Activated naive CD8-positive, alpha-beta T cell treated with anti-CD3 and anti-CD28 coated beads, Interleukin-2, amount 50 U/mL, for 24 hours (primary cell): ENCODE measurements around the gene GPR152.
A peak's percentile ranks its signal among the peaks of the same experiment; 100 is the strongest.
"Not testable (repeated sequence)": the region's sequence is repeated elsewhere in the genome, so short reads cannot be mapped to it uniquely, and the experiment has no call there.

ENCODE experiments used
- ATAC-seq: fragments of 150-1000 bp; cut with Tn5 transposase; one replicate; pipeline ENCODE4 v1.10.0; 2021
- DNase-seq: peaks from one replicate; pipeline ENCODE4 v3.0.0; 2021
- H3K27ac Mint-ChIP-seq: one replicate; pipeline ENCODE4 v1.8.0; 2021; ENCODE audit warnings: mild to moderate bottlenecking, mixed read lengths
- H3K27me3 Mint-ChIP-seq: one replicate; pipeline ENCODE4 v1.8.0; 2021; ENCODE audit warnings: mixed read lengths
- H3K36me3 Mint-ChIP-seq: one replicate; pipeline ENCODE4 v1.8.0; 2021; ENCODE audit warnings: low read depth, mixed read lengths
- H3K4me1 Mint-ChIP-seq: one replicate; pipeline ENCODE4 v1.8.0; 2021; ENCODE audit warnings: mixed read lengths
- H3K4me3 Mint-ChIP-seq: one replicate; pipeline ENCODE4 v1.8.0; 2021; ENCODE audit warnings: mild to moderate bottlenecking, moderate library complexity, mixed read lengths
- H3K9me3 Mint-ChIP-seq: one replicate; pipeline ENCODE4 v1.8.0; 2021; ENCODE audit warnings: mixed read lengths

GPR152 gene

DNA sequence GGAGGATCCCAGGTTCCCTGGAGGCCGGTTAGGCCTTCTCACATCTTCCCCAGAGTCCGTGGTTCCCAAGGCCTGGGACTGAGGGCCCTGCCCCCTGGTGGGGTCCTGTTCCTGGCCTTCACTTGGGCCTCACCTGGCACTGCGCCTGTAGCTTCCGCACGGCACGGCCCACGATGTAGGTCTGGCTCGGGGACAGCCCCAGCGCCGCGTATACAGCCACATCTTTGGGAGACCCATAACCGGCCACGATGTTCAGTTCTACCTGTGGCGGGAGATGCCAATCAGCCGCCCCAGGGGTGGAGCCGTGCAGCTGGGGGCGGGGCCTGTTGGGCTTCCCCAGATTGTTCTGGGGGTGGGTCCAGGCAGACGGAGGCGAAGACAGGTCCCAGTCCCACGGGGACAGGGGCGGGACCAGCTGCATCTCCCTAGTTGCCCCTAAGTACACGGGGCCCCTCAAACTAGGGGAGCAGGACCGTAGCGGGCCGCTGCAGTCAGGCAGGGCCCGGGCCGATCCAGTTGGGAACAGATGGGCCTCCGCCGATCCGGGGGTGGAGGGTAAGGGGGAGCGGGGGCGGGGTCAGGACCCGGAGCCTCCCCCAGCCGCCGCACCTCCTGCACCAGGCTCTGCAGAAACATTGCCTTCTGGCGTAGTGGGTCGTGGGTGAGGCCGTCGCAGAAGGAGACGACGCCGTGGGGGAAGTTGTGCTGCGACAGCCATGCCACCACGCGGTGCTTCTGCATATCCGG lies 40.4 kb upstream of the GPR152 start:
- no peak overlapping the region for H3K4me3 Mint-ChIP-seq
- no peaks in the 10 kb centered on the region for H3K27me3 Mint-ChIP-seq
- ATAC-seq: peak; percentile 6
- H3K27ac Mint-ChIP-seq: no peak overlapping the region
- H3K9me3 Mint-ChIP-seq: no peaks in the 10 kb centered on the region
- peak; percentile 44 for DNase-seq
- H3K36me3 Mint-ChIP-seq: peaks cover 20% of the 10 kb centered on the region
- H3K4me1 Mint-ChIP-seq: peaks cover 17% of the 10 kb centered on the region

DNA sequence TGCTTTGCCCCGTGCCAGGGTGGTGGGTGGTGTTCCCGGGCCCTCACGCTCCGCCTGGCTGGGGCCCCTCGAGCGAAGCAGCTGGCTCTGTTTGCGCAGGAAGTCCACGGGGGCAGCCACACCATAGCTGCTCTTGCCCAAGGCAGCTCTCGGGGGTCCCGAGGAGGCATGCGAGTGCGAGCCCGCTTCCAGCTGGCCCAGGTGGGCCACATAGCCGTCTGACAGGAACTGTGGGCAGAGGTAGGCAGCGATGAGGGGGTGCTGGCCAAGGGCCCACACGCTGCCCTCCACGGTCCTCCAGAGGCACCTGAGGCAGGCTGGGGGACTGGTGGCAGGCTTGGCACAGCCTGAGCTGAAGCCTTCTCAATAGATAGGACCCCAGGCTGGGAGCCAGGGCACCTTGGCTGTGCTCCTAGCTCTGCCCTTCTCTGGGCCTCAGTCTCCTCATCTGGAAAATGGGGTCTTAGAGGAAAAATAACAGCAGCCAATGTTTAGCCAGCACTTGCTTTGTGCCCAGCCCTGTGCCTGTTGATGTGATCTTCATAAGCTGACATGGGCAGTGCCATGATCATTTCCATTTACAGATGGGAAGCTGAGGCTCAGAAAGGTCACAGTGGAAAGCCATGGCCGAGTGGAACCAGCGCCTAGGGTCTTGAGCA lies 39.7 kb upstream of the GPR152 start:
- Mint-ChIP-seq H3K9me3 (no peaks in the 10 kb centered on the region), H3K27me3 (no peaks in the 10 kb centered on the region), H3K27ac (no peak overlapping the region), H3K36me3 (peaks cover 24% of the 10 kb centered on the region), H3K4me3 (no peak overlapping the region), H3K4me1 (peaks cover 24% of the 10 kb centered on the region)
- DNase-seq (no peak), ATAC-seq (no peak)

DNA sequence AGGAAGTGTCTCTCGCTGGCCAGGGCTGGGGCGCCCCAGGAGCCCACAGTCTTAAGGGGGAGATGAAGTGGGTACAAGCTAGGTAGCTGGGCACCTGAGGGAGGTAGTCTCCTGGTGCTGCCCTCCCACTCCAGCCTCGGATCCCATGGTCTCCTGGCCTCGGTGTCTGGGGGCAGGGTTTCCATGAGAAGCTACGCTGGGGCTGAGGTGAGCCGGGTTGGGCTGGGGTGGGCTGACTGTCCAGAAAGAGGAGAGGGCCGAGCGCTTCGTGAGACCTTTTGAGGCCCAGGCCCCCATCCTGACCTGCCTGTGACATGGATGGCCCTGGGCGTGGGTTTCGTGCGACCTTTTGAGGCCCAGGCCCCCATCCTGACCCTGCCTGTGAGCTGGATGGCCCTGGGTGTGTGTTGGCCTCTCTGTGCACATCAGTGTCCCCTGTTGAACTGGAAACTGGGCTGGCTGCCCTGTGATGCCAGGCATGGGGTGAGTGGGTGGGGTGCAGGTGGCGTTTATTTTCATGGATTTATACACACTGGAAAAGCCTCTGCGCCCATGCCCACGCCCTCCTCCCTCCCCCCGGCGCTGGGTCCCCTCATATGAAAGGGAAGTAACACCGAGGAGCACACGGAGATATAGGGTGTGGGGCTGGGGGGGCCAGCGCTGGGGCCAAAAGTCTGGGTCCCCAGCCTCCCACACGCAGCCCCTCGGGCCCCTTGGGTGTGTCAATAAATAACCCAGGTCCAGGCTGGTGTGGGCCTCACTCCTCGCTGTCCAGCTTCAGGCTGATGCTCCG lies 38.9 kb upstream of the GPR152 start:
- Mint-ChIP-seq H3K4me3 (no peak overlapping the region), H3K4me1 (peaks cover 32% of the 10 kb centered on the region), H3K27ac (peak overlapping the region; percentile 31), H3K27me3 (no peaks in the 10 kb centered on the region), H3K36me3 (peaks cover 26% of the 10 kb centered on the region), H3K9me3 (no peaks in the 10 kb centered on the region)
- ATAC-seq: no peak
- no peak for DNase-seq

DNA sequence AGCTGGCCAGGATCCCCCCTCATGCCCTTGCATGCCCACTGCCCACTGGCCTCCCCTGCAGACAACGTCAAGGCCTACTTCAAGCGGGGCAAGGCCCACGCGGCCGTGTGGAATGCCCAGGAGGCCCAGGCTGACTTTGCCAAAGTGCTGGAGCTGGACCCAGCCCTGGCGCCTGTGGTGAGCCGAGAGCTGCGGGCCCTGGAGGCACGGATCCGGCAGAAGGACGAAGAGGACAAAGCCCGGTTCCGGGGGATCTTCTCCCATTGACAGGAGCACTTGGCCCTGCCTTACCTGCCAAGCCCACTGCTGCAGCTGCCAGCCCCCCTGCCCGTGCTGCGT lies 38.2 kb upstream of the GPR152 start:
- DNase-seq (no peak), ATAC-seq (no peak)
- Mint-ChIP-seq H3K27me3 (no peaks in the 10 kb centered on the region), H3K27ac (peak overlapping the region; percentile 31), H3K36me3 (peaks cover 29% of the 10 kb centered on the region), H3K9me3 (no peaks in the 10 kb centered on the region), H3K4me1 (peaks cover 39% of the 10 kb centered on the region), H3K4me3 (no peak overlapping the region)

DNA sequence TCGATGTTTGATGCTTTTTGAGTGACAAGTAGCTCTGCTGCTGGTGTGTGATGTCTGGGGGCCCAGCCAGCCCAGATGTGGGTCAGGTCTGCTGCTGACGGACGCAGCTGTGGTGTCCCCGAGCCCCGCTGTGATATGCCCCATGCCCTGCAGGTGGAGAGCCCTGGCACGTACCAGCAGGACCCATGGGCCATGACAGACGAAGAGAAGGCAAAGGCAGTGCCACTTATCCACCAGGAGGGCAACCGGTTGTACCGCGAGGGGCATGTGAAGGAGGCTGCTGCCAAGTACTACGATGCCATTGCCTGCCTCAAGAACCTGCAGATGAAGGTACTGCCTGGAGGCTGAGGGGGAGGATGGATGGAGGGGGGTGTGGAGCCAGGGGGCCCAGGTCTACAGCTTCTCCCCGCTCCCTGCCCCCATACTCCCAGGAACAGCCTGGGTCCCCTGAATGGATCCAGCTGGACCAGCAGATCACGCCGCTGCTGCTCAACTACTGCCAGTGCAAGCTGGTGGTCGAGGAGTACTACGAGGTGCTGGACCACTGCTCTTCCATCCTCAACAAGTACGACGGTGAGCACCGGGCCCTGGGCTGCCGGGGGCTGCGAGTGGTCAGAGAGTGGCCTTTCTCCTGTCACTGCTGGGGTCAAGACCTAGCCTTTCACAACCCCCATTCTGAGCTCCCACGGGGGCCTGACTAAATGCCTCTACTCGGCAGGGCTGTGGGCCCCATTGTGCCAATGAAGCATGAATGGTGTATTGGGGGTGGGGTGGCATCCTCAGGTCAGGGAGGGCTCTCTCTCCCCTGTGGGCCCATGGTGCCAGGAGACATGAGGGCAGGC lies 37.6 kb upstream of the GPR152 start:
- H3K4me3 Mint-ChIP-seq: no peak overlapping the region
- DNase-seq: no peak
- no peaks in the 10 kb centered on the region for H3K9me3 Mint-ChIP-seq
- no peak for ATAC-seq
- peak overlapping the region; percentile 74 for H3K27ac Mint-ChIP-seq
- peaks cover 44% of the 10 kb centered on the region for H3K4me1 Mint-ChIP-seq
- H3K27me3 Mint-ChIP-seq: no peaks in the 10 kb centered on the region
- peaks cover 29% of the 10 kb centered on the region for H3K36me3 Mint-ChIP-seq

DNA sequence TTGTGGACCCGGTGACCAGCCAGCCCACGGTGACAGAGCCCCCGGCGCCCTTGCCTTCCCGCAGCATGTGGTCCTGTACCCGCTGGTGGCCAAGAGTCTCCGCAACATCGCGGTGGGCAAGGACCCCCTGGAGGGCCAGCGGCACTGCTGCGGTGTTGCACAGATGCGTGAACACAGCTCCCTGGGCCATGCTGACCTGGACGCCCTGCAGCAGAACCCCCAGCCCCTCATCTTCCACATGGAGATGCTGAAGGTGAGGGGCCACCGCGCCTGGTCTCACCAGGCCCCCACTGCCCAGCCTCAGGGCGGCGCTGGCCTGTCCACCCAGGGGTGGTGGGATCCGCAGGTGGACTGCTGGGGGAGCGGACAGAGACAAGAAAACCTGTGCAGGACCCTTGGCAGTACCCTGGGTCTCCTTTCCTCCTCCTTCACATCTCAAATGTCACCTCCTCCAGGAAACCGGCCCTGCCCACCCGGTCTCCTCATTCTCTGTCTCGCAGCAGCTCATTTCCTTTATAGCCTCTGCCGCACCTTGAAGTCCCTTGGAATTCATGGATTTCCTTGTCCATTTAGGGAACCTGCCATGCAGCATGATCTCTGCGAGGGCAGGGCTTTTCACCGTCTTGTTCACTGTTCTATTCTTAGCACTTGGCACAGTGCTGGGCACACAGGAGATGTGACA lies 36.8 kb upstream of the GPR152 start:
- H3K36me3 Mint-ChIP-seq: peaks cover 36% of the 10 kb centered on the region
- H3K4me1 Mint-ChIP-seq: peaks cover 52% of the 10 kb centered on the region
- ATAC-seq: no peak
- H3K4me3 Mint-ChIP-seq: no peak overlapping the region
- H3K9me3 Mint-ChIP-seq: no peaks in the 10 kb centered on the region
- no peak for DNase-seq
- H3K27ac Mint-ChIP-seq: peak overlapping the region; percentile 99
- no peaks in the 10 kb centered on the region for H3K27me3 Mint-ChIP-seq

DNA sequence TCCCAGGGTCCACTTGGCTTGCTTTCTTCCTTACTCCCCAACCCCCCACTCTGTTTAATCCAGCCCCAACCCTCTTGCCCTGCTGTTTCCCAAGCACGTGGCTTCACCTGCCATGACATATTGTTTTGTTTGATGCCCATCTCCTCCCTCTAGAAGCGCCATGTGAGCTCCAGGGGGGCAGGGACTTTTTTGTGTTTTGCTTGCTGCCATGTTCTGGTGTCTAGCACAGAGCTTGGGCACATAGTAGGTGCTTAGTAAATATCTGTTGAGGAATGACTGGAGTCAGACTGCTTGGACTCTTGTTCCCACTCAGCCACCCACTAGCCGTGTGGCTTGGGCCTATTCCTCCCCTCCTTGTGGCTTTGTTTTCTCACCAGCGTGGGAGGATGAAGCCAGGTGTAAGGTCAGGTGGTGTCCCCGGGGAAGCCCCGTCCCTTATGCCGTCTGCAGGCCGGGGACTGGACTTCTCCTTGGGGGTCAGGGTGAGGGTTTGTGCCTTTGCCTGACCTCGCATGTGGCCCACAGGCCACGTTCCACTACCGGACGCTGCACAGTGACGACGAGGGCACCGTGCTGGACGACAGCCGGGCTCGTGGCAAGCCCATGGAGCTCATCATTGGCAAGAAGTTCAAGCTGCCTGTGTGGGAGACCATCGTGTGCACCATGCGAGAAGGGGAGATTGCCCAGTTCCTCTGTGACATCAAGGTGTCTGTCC lies 34.1 kb upstream of the GPR152 start:
- Mint-ChIP-seq H3K9me3 (no peaks in the 10 kb centered on the region), H3K27me3 (no peaks in the 10 kb centered on the region), H3K27ac (peak overlapping the region; percentile 99), H3K4me3 (peak overlapping the region; percentile 93), H3K4me1 (peaks cover 74% of the 10 kb centered on the region), H3K36me3 (peaks cover 31% of the 10 kb centered on the region)
- DNase-seq: peak; percentile 63
- no peak for ATAC-seq

DNA sequence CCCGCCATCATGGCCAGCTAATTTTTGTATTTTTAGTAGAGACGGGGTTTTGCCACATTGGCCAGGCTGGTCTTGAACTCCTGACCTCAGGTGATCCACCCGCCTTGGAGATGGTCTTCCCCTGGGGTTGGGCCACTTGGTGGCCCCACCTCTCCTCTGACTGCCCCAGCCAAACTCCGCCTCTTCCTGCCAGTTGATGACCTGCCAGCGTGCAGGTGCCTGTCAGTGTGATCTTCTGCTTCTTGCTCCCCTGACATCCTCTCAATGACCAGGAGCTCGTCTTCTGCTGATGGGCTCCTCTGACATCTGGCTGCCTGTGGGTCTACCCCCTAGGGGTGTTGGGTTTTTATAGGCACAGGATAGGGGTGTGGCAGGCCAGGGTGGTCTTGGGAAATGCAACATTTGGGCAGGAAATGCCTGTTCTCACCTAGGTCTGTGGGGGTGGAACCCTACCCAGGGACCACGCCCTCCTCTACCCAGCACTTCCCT lies 33.4 kb upstream of the GPR152 start:
- not testable (repeated sequence) for H3K27me3 Mint-ChIP-seq, ATAC-seq, H3K9me3 Mint-ChIP-seq
- Mint-ChIP-seq H3K36me3 (peaks cover 31% of the 10 kb centered on the region), H3K27ac (peak overlapping the region; percentile 99), H3K4me3 (peak overlapping the region; percentile 93), H3K4me1 (peaks cover 73% of the 10 kb centered on the region)
- peak; percentile 74 for DNase-seq

DNA sequence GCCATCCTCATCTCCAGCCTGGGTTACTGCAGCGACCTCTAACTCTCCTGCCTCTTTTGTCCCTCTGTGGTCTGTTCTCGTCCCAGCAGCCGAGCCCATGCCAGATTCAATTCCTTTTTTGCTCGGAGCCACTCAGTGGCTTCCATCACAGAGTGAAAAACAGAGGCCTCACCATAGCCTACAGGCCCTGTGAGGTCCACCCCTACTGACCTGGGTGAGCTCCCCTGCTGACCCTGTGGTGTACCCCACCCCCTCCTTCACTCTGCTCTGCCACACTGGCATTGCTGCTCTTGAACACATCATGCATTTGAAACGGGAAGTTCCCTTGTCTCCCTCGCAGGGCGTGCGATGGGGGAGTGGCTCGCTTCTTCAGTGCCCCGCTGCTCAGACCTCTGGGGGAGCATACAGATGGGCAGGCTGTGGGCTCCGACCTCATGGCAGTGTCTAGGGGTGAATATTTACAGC lies 32.4 kb upstream of the GPR152 start:
- no peaks in the 10 kb centered on the region for H3K9me3 Mint-ChIP-seq
- H3K4me3 Mint-ChIP-seq: peak overlapping the region; percentile 93
- peaks cover 31% of the 10 kb centered on the region for H3K36me3 Mint-ChIP-seq
- no peaks in the 10 kb centered on the region for H3K27me3 Mint-ChIP-seq
- H3K4me1 Mint-ChIP-seq: peaks cover 72% of the 10 kb centered on the region
- H3K27ac Mint-ChIP-seq: peak overlapping the region; percentile 99
- peak; percentile 79 for DNase-seq
- peak; percentile 23 for ATAC-seq

DNA sequence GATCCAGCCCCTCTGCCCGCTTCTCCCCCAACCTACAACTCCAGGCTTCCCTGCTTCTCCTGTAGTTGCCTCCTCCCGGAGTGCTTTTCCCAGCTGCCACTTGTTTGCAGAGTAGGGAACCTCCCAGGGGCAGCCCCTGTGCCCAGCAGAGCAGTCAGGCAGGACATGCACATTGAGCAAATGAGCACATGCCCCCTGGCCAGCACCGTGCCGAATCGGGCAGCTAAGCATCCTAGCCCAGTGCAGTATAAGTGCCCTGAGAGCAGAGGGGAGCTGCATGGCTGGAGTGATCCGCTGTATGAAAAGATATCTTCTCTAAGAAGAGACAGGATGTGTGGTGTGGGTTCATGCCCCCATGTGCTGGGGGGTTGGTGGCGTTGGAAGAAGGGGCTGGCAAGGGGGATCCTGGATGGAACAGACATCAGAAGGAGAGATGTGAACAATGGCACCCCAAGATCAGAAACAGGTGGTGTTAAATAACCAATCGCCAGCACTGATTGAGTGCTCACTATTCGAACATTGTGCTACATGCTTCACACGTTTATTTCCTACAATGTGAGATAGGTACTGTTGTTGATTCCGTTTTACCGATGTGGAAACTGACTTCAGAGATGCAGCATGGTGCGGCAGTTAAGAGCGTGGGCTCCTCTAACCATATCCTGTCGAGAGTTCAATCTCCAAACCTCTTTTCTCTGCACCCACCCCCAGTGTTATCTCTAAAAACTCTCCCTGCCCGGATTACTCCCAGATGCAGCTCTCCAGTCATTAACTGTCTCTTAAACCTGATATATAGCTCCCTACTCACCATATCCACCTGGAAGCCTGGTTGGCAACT lies 31.5 kb upstream of the GPR152 start:
- Mint-ChIP-seq H3K27ac (peak overlapping the region; percentile 99), H3K4me3 (peak overlapping the region; percentile 93), H3K4me1 (peaks cover 67% of the 10 kb centered on the region), H3K27me3 (no peaks in the 10 kb centered on the region), H3K36me3 (peaks cover 27% of the 10 kb centered on the region), H3K9me3 (no peaks in the 10 kb centered on the region)
- DNase-seq: peak; percentile 52
- peak; percentile 14 for ATAC-seq

DNA sequence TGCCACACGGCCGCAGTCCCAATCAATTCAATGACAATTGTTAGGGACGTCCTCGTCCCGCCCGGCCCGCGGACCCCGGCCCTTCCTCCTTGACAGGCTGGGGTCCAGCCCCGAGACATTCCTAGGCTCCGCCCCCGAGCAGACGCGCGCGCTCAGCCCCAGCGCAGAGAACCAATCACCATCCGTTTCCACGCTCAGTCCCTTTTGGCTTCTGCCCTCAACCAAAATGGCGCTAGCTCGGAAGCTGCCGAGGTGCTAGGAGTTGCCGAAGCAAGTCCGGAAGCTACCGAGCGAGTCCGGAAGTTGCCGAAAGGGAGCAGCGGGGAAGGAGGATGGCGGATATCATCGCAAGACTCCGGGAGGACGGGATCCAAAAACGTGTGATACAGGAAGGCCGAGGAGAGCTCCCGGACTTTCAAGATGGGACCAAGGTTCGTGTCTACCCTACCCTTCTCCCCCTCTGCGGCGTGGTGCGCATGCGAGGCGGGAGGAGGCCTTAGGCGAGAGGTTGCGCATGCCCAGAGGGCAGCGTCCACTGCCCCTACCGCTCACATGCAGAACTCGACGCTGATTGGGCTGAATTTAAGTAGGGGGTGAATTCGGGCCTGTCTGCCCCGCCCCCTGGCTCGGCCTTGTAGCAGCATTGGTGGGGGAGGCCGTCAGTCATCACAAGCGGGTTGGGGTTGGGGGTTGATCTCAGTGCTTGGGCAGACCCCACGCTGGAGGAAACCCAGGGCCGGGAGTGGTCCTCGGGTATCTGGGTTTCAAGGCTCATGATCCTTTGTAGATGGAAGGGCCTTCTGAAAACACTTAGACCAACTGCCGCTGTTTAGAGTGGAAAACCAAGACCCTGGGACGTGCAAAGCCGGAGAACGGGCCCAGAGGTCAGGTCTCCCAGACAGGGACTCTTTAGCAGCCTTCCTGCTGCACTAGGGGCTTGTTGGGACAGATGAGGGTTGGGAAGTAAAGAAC lies 30.6 kb upstream of the GPR152 start, which contains the start of gene AIP:
AIP (plus strand) TSS at position 200 of the 972 bp plus-strand sequence; CDS start at position 333, 133 bp downstream.
- no peaks in the 10 kb centered on the region for H3K27me3 Mint-ChIP-seq
- peak; percentile 58 for ATAC-seq
- DNase-seq: peak; percentile 97
- peaks cover 58% of the 10 kb centered on the region for H3K4me1 Mint-ChIP-seq
- H3K27ac Mint-ChIP-seq: peak within 1 kb of the TSS; percentile 99
- peak within 1 kb of the TSS; percentile 93 for H3K4me3 Mint-ChIP-seq
- H3K9me3 Mint-ChIP-seq: no peaks in the 10 kb centered on the region
- peaks cover 23% of the 10 kb centered on the region for H3K36me3 Mint-ChIP-seq
